ENCODE measurements around the gene PRDM15. TPM values are rescaled to one million over a fixed set of nuclear protein-coding genes. Genes with fewer than 3 reads are reported as not detected.

Gene PRDM15
- total RNA-seq, 1 experiment from 2014 or later, result 9.8 TPM

GRCh38 chr21:41809891-41810596 is 69.1 kb downstream of the PRDM15 start:
- H4K20me1 ChIP-seq (ENCODE audit: insufficient read depth), result no peaks in the 10 kb centered on the region
- TF ChIP-seq EZH2phosphoT487 (IDR thresholded peaks at IDR 0.05; ENCODE audit: borderline replicate concordance), result no peak
- TF ChIP-seq ATF3 (IDR thresholded peaks at IDR 0.05), result no peak
- TF ChIP-seq, protein P1, sequence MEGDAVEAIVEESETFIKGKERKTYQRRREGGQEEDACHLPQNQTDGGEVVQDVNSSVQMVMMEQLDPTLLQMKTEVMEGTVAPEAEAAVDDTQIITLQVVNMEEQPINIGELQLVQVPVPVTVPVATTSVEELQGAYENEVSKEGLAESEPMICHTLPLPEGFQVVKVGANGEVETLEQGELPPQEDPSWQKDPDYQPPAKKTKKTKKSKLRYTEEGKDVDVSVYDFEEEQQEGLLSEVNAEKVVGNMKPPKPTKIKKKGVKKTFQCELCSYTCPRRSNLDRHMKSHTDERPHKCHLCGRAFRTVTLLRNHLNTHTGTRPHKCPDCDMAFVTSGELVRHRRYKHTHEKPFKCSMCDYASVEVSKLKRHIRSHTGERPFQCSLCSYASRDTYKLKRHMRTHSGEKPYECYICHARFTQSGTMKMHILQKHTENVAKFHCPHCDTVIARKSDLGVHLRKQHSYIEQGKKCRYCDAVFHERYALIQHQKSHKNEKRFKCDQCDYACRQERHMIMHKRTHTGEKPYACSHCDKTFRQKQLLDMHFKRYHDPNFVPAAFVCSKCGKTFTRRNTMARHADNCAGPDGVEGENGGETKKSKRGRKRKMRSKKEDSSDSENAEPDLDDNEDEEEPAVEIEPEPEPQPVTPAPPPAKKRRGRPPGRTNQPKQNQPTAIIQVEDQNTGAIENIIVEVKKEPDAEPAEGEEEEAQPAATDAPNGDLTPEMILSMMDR (IDR thresholded peaks at IDR 0.05 in 2 of 3, conservative IDR thresholded peaks at IDR 0.05 in 1 of 3; ENCODE audit: borderline replicate concordance in 1 of 3, insufficient read depth in 1 of 3, low read depth in 2 of 3, low read length in 2 of 3), result no peak
- TF ChIP-seq FOSL1 (IDR thresholded peaks at IDR 0.05; ENCODE audit: low read depth), result no peak
- no peak for TF ChIP-seq EZH2 (IDR thresholded peaks at IDR 0.05)
- TF ChIP-seq JUND (IDR thresholded peaks at IDR 0.05), result no peak
- no peak for TF ChIP-seq POLR2A (IDR thresholded peaks at IDR 0.05; ENCODE audit: borderline replicate concordance, extremely low read depth, insufficient read depth, insufficient read length)
- TF ChIP-seq REST (IDR thresholded peaks at IDR 0.05; ENCODE audit: low read depth), result no peak
- TF ChIP-seq, protein P2, sequence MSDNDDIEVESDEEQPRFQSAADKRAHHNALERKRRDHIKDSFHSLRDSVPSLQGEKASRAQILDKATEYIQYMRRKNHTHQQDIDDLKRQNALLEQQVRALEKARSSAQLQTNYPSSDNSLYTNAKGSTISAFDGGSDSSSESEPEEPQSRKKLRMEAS (IDR thresholded peaks at IDR 0.05), result no peak
- TF ChIP-seq SIN3A (IDR thresholded peaks at IDR 0.05; ENCODE audit: low read depth), result no peak
- no peak for TF ChIP-seq YY1 (IDR thresholded peaks at IDR 0.05; ENCODE audit: extremely low read depth, insufficient replicate concordance, low read depth, low read length)
- no peak overlapping the region for H3K27ac ChIP-seq (ENCODE audit: low read depth, low read length)
- H3K4me2 ChIP-seq (ENCODE audit: low read length), result no peak overlapping the region
- ChIA-PET RAD21 (ENCODE audit: low non-redundant PET in 1 of 2, low total read pairs in 2 of 2, uncharacterized antibody in 2 of 2, unreplicated experiment in 2 of 2) (no interaction called here), CTCF (no interaction called here), POLR2A (no interaction called here)
- no peak overlapping the region for H3K4me3 ChIP-seq (replicated peaks in 1 of 2; ENCODE audit: low read depth in 1 of 2, low read length in 2 of 2)
- no peak for DNase-seq (ENCODE audit: low read depth, low spot score)
- H3K27me3 ChIP-seq (ENCODE audit: insufficient read depth, low read length), result no peaks in the 10 kb centered on the region
- no peaks in the 10 kb centered on the region for H3K79me2 ChIP-seq (ENCODE audit: insufficient read depth, low read length)
- intact Hi-C loops (cut with micrococcal nuclease), result no loop called here
- H3K9me3 ChIP-seq (ENCODE audit: control insufficient read depth in 1 of 2, insufficient read depth in 1 of 2, low read depth in 1 of 2, low read length in 2 of 2), result no peaks in the 10 kb centered on the region; a peak in 1 of 4 replicates
- H3K9me2 ChIP-seq (ENCODE audit: insufficient read depth), result no peaks in the 10 kb centered on the region
- no peak for ATAC-seq
- no TSS peak for BruUV-seq (replicated peaks)
- H2AFZ ChIP-seq (ENCODE audit: low read depth, low read length, poor library complexity, severe bottlenecking), result no peak overlapping the region
- no peak overlapping the region for H3K9ac ChIP-seq (ENCODE audit: low read length)
- H3K4me1 ChIP-seq (ENCODE audit: control insufficient read depth in 1 of 2, insufficient read depth in 2 of 2, low read length in 2 of 2), result no peaks in the 10 kb centered on the region
- peaks cover 0 to 4% of the 10 kb centered on the region in 2 experiments; a peak in 1 of 4 replicates for H3K36me3 ChIP-seq (ENCODE audit: control insufficient read depth in 1 of 2, insufficient read depth in 2 of 2, low read length in 2 of 2)
